GM12878 (cell line): Measurements from ENCODE around the gene CTSK. TPM values are rescaled to one million over a fixed set of nuclear protein-coding genes. Genes with fewer than 3 reads are reported as not detected.
A peak's percentile ranks its signal among the peaks of the same experiment; 100 is the strongest.

Source experiments
- ATAC-seq: fragments of 200-7000 bp; cut with Tn5 transposase; 3 replicates; pipeline ENCODE4 v1.9.1; 2020; ENCODE audit warnings: mild to moderate bottlenecking, moderate library complexity
- BruUV-seq: library from RNA; stranded (reverse); fragments of 400-500 nt; replicated peaks from 2 replicates; lab custom pipeline; 2021; lab: Mats Ljungman, UMichigan
- CTCF ChIA-PET: fragments of 300-600 bp; sonication (Branson Sonifier 250); formaldehyde crosslinking; extraction: SDS; loops from one replicate; lab custom pipeline; 2021; ENCODE audit warnings: inconsistent platforms; lab: Yijun Ruan, JAX
- POLR2A ChIA-PET: fragments of 350-600 bp; formaldehyde crosslinking; extraction: SDS; loops from one replicate; lab custom pipeline; 2021; ENCODE audit warnings: inconsistent platforms; lab: Charles Lee
- RAD21 ChIA-PET: fragments of 300-600 bp; sonication (Branson Sonifier 250); formaldehyde crosslinking; loops from one replicate; lab custom pipeline; 2023; ENCODE audit warnings: antibody characterized with exemption; ENCODE audit not compliant: unreplicated experiment; lab: Charles Lee
- SMC1A ChIA-PET: fragments of 300-600 bp; sonication (Branson Sonifier 250); formaldehyde crosslinking; loops from one replicate; lab custom pipeline; 2023; ENCODE audit not compliant: unreplicated experiment, uncharacterized antibody; lab: Charles Lee
- DNase-seq: peaks from one replicate; pipeline ENCODE4 v3.0.0-alpha.2; 2011; ENCODE audit warnings: low read depth, low spot score
- FAIRE-seq: peaks from 3 replicates; lab custom pipeline; 2011; peaks lifted over from hg19 to GRCh38; lab: Jason Lieb, UNC
- H2AFZ ChIP-seq: 2 replicates; pipeline ENCODE4 v1.6.0; 2011; ENCODE audit warnings: low read depth, low read length, control low read depth; ENCODE audit not compliant: control insufficient read depth
- H3K27ac ChIP-seq: 2 replicates; pipeline ENCODE4 v1.5.1; 2011; ENCODE audit warnings: control low read depth; ENCODE audit not compliant: control insufficient read depth, insufficient read depth
- H3K27me3 ChIP-seq, 2 experiments: replicated peaks in 1 of 2; 2 replicates each; pipeline versions ENCODE4 v1.6.0 to v1.6.1; 2011; ENCODE audit warnings: low read length in 1 of 2; ENCODE audit not compliant: control insufficient read depth in 2 of 2, insufficient read depth in 2 of 2
- H3K36me3 ChIP-seq, 2 experiments: 2 replicates each; pipeline ENCODE4 v1.5.1; 2011; ENCODE audit warnings: low read length in 1 of 2; ENCODE audit not compliant: control insufficient read depth in 2 of 2, insufficient read depth in 2 of 2
- H3K4me1 ChIP-seq: 2 replicates; pipeline ENCODE4 v1.6.1; 2011; ENCODE audit warnings: mild to moderate bottlenecking, low read length, moderate library complexity, mixed read lengths; ENCODE audit not compliant: control insufficient read depth, insufficient read depth
- H3K4me2 ChIP-seq: 2 replicates; pipeline ENCODE4 v1.6.0; 2011; ENCODE audit warnings: control low read depth; ENCODE audit not compliant: control insufficient read depth, insufficient read depth
- H3K4me3 ChIP-seq: fragments of 200-600 bp; sonication (generic); 2 replicates; pipeline ENCODE4 v1.5.1; 2016
- H3K79me2 ChIP-seq: 2 replicates; pipeline ENCODE4 v1.6.0; 2011; ENCODE audit warnings: low read length; ENCODE audit not compliant: control insufficient read depth, insufficient read depth
- H3K9ac ChIP-seq: 2 replicates; pipeline ENCODE4 v1.8.0; 2011; ENCODE audit warnings: low read length, control low read depth, mixed read lengths; ENCODE audit not compliant: control insufficient read depth, insufficient read depth
- H3K9me3 ChIP-seq: replicated peaks from 3 replicates; pipeline ENCODE4 v1.5.1; 2011; ENCODE audit warnings: mild to moderate bottlenecking, low read length; ENCODE audit not compliant: control insufficient read depth, insufficient read depth
- H4K20me1 ChIP-seq: 2 replicates; pipeline ENCODE4 v1.6.0; 2011; ENCODE audit not compliant: control insufficient read depth, insufficient read depth
- CEBPB ChIP-seq, 2 experiments: fragments of 150-350 bp in 1 of 2; IDR thresholded peaks; 2 replicates each; pipeline ENCODE4 v1.6.1; 2012 to 2014; ENCODE audit warnings: low read depth in 2 of 2, low read length in 2 of 2, borderline replicate concordance in 1 of 2, inconsistent platforms in 1 of 2
- CHD4 ChIP-seq: fragments of 200-600 bp; sonication (generic); IDR thresholded peaks from 2 replicates; pipeline ENCODE4 v1.6.1; 2016; ENCODE audit warnings: mild to moderate bottlenecking
- E2F4 ChIP-seq: IDR thresholded peaks from 2 replicates; pipeline ENCODE4 v1.6.1; 2012; ENCODE audit warnings: low read depth, low read length, improper control_type of control experiment
- EED ChIP-seq: sonication (generic); IDR thresholded peaks from 2 replicates; pipeline ENCODE4 v1.6.1; 2016; ENCODE audit warnings: antibody characterized with exemption, low read depth
- HCFC1 ChIP-seq: fragments of 150-350 bp; IDR thresholded peaks from 2 replicates; pipeline ENCODE4 v1.6.1; 2014; ENCODE audit warnings: low read length
- RBBP5 ChIP-seq: fragments of 200-600 bp; sonication (generic); conservative IDR thresholded peaks from 2 replicates; pipeline ENCODE4 v1.6.1; 2016
- ZSCAN29 ChIP-seq: fragments of 450-650 bp; IDR thresholded peaks from 2 replicates; pipeline ENCODE4 v1.6.1; 2017; ENCODE audit warnings: mild to moderate bottlenecking, moderate library complexity
- WGBS: methylation state at CpG from one replicate; pipeline ENCODE4 v1.1.6; 2016; ENCODE audit warnings: low lambda C conversion rate; ENCODE audit not compliant: insufficient replicate concordance, insufficient coverage; ENCODE audit errors: missing lambda C conversion rate; 5-methylcytosine and 5-hydroxymethylcytosine counted together
- in situ Hi-C: fragments of 300-500 bp; cut with MboI; formaldehyde crosslinking; loops from 9 replicates; pipeline ENCODE4 v1.14.3; 2018; ENCODE audit warnings: mixed read lengths
- intact Hi-C: fragments of 100-400 bp; cut with micrococcal nuclease; formaldehyde crosslinking; loops from one replicate; pipeline ENCODE4 v1.14.2; 2022; ENCODE audit not compliant: unreplicated experiment
- polyA plus RNA-seq, 11 experiments: library from polyadenylated mRNA; depleted of rRNA in 4 of 11; unstranded in 6 of 11; stranded (reverse) in 5 of 11; fragments of >200 nt; fragmentation: Nextera tagmentation in 4 of 11; fragmentation: Illumina TruSeq in 1 of 11; extraction: Ambion mirVana in 4 of 11; extraction: Trizol in 1 of 11; gene quantifications; 1 replicate in 1 of 11; 2 replicates in 10 of 11; pipeline versions ENCODE4 v1.2.1 to v1.2.3, GENCODE V29; 2011 to 2016; ENCODE audit warnings: inconsistent platforms in 2 of 11, missing spikeins in 2 of 11, low read depth in 1 of 11
- total RNA-seq, 4 experiments: library from RNA; depleted of rRNA in 3 of 4; stranded (reverse); fragments of >200 nt in 3 of 4; fragmentation: Illumina TruSeq in 1 of 4; extraction: Trizol in 1 of 4; gene quantifications; 2 replicates each; pipeline versions ENCODE4 v1.2.1 to v1.2.3, GENCODE V29; 2013 to 2021
- TF ChIP-seq, protein P1 (sequence below): fragments of 450-650 bp; IDR thresholded peaks from 2 replicates; pipeline ENCODE4 v1.6.1; 2016; ENCODE audit warnings: mild to moderate bottlenecking
- TF ChIP-seq, protein P2 (sequence below): fragments of 450-650 bp; formaldehyde crosslinking; IDR thresholded peaks from 2 replicates; pipeline ENCODE4 v1.5.0; 2022; ENCODE audit warnings: mild to moderate bottlenecking, missing genetic modification characterization
- TF ChIP-seq, protein P3 (sequence below): IDR thresholded peaks from 2 replicates; pipeline ENCODE4 v1.6.1; 2012; ENCODE audit warnings: low read length, inconsistent platforms

CTSK gene
- total and polyA plus RNA-seq, 10 of the 15 experiments (the other 5 are each of a cell fraction or from before 2014, with no cell fraction given): 0.40 to 3.1 (median 0.83) TPM

DNA sequence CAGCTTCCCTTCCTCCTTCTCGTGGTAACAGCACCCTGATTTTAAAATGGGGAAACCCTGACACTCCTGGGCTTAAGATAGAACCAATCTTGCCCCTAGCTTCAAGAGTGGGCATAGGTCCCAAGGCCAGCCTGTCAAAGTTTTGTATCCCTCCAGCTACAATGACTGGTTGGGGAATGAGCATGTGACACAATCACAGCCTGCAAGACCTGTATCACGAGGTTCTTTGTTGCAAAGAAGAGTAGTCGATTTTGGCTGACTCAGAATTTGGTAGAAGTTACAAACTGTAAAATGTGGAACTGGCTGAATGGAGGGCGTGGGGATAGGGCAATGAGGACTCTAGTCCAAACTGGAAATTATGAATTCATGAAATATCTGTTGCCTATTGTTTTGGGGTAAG lies 18.7 kb downstream of the CTSK start:
- Histone ChIP-seq H3K79me2 (no peaks in the 10 kb centered on the region), H4K20me1 (no peaks in the 10 kb centered on the region), H3K4me3 (no peak overlapping the region), H3K27ac (no peak overlapping the region), H3K36me3 (no peaks in the 10 kb centered on the region), H3K9me3 (no peaks in the 10 kb centered on the region), H3K27me3 (no peaks in the 10 kb centered on the region), H3K4me1 (no peaks in the 10 kb centered on the region), H2AFZ (no peak overlapping the region), H3K9ac (no peak overlapping the region)
- RAD21 ChIA-PET: no interaction called here
- FAIRE-seq: peak; percentile 18
- BruUV-seq: no TSS peak
- in situ Hi-C loops: no loop called here
- SMC1A ChIA-PET: interaction anchor here (0.7 to 1.2 kb wide), 2 partner anchors 34 to 86 kb away, joined by 3 read pairs; no protein-coding TSS in a partner anchor
- CTCF ChIA-PET: interaction anchor here (0.6 to 0.8 kb wide), 2 partner anchors 207 to 228 kb away, joined by 4 read pairs; no protein-coding TSS in a partner anchor
- 50% methylated on average over 4 of the region's 4 CpGs for WGBS
- POLR2A ChIA-PET: no interaction called here
- no peak for ATAC-seq
- no peak for DNase-seq
- TF ChIP-seq RBBP5: no peak
- TF ChIP-seq, protein P1, sequence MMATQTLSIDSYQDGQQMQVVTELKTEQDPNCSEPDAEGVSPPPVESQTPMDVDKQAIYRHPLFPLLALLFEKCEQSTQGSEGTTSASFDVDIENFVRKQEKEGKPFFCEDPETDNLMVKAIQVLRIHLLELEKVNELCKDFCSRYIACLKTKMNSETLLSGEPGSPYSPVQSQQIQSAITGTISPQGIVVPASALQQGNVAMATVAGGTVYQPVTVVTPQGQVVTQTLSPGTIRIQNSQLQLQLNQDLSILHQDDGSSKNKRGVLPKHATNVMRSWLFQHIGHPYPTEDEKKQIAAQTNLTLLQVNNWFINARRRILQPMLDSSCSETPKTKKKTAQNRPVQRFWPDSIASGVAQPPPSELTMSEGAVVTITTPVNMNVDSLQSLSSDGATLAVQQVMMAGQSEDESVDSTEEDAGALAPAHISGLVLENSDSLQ: peak; percentile 42; the same call in 1 of the 2 replicates
- TF ChIP-seq, all 136 proteins: peak for 1
- intact Hi-C loops: no loop called here
- no peak overlapping the region for H3K4me2 ChIP-seq

DNA sequence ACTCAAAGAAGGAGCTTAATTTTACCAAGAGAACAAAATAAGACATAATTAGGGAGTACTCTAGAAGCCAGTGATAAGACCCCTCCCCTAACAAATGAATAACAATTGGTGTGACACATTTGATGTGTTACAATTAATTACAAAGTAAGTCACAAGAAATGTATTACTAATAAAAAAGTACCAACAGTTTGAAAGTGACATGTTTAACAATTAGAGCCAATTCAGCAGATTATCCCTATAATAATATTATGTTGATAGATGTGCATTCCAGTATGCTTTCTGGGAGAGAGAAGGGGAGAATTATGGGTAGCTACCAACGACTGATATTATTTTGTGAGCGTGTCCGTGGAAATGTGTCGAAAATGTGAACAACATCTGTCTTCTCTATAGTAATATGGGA lies 19.1 kb downstream of the CTSK start:
- RAD21 ChIA-PET: interaction anchor here (1.4 kb wide), 1 partner anchor 25 kb away, joined by 3 read pairs; no protein-coding TSS in a partner anchor
- no peak for FAIRE-seq
- TF ChIP-seq, protein P2, sequence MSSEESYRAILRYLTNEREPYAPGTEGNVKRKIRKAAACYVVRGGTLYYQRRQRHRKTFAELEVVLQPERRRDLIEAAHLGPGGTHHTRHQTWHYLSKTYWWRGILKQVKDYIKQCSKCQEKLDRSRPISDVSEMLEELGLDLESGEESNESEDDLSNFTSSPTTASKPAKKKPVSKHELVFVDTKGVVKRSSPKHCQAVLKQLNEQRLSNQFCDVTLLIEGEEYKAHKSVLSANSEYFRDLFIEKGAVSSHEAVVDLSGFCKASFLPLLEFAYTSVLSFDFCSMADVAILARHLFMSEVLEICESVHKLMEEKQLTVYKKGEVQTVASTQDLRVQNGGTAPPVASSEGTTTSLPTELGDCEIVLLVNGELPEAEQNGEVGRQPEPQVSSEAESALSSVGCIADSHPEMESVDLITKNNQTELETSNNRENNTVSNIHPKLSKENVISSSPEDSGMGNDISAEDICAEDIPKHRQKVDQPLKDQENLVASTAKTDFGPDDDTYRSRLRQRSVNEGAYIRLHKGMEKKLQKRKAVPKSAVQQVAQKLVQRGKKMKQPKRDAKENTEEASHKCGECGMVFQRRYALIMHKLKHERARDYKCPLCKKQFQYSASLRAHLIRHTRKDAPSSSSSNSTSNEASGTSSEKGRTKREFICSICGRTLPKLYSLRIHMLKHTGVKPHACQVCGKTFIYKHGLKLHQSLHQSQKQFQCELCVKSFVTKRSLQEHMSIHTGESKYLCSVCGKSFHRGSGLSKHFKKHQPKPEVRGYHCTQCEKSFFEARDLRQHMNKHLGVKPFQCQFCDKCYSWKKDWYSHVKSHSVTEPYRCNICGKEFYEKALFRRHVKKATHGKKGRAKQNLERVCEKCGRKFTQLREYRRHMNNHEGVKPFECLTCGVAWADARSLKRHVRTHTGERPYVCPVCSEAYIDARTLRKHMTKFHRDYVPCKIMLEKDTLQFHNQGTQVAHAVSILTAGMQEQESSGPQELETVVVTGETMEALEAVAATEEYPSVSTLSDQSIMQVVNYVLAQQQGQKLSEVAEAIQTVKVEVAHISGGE: no peak
- TF ChIP-seq ZSCAN29: no peak
- TF ChIP-seq EED: no peak
- no peak for TF ChIP-seq HCFC1
- TF ChIP-seq, protein P3, sequence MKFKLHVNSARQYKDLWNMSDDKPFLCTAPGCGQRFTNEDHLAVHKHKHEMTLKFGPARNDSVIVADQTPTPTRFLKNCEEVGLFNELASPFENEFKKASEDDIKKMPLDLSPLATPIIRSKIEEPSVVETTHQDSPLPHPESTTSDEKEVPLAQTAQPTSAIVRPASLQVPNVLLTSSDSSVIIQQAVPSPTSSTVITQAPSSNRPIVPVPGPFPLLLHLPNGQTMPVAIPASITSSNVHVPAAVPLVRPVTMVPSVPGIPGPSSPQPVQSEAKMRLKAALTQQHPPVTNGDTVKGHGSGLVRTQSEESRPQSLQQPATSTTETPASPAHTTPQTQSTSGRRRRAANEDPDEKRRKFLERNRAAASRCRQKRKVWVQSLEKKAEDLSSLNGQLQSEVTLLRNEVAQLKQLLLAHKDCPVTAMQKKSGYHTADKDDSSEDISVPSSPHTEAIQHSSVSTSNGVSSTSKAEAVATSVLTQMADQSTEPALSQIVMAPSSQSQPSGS: no peak
- no peak for TF ChIP-seq E2F4
- no peak for TF ChIP-seq CHD4
- TF ChIP-seq CEBPB (IDR thresholded peaks at IDR 0.05; ENCODE audit: borderline replicate concordance in 1 of 2, low read depth in 2 of 2, low read length in 2 of 2): no peak

More for the DNA sequence above, 19.1 kb downstream of the CTSK start:
- Histone ChIP-seq H4K20me1 (no peaks in the 10 kb centered on the region), H3K79me2 (no peaks in the 10 kb centered on the region), H3K4me2 (no peak overlapping the region), H3K4me3 (no peak overlapping the region), H3K4me1 (no peaks in the 10 kb centered on the region), H3K27ac (no peak overlapping the region), H2AFZ (no peak overlapping the region), H3K36me3 (no peaks in the 10 kb centered on the region), H3K27me3 (no peaks in the 10 kb centered on the region), H3K9me3 (no peaks in the 10 kb centered on the region), H3K9ac (no peak overlapping the region)
- SMC1A ChIA-PET: interaction anchor here (0.7 to 1.2 kb wide), 2 partner anchors 34 to 86 kb away, joined by 3 read pairs; no protein-coding TSS in a partner anchor
- in situ Hi-C loops (no loop called here), intact Hi-C loops (no loop called here)
- no peak for ATAC-seq
- no peak for DNase-seq
- BruUV-seq: no TSS peak
- 98% methylated on average over 4 of the region's 4 CpGs for WGBS
- POLR2A ChIA-PET: no interaction called here
- CTCF ChIA-PET: interaction anchor here (0.8 kb wide), 1 partner anchor 228 kb away, joined by 4 read pairs; no protein-coding TSS in a partner anchor
